PC-3 (cell line): Measurements from ENCODE around the gene NCAPG2. TPM values are rescaled to one million over a fixed set of nuclear protein-coding genes. Genes with fewer than 3 reads are reported as not detected.

Source experiments
- ATAC-seq: fragments of 200-7000 bp; cut with Tn5 transposase; 2 replicates; pipeline ENCODE4 v1.9.1; 2020; ENCODE audit warnings: mild to moderate bottlenecking, moderate library complexity
- BruUV-seq: library from RNA; stranded (reverse); fragments of 400-500 nt; replicated peaks from 2 replicates; lab custom pipeline; 2021; lab: Mats Ljungman, UMichigan
- CTCF ChIA-PET: fragments of 300-600 bp; sonication (Branson Sonifier 250); formaldehyde crosslinking; loops from one replicate; lab custom pipeline; 2022; ENCODE audit warnings: antibody characterized with exemption; lab: Charles Lee
- POLR2A ChIA-PET: fragments of 300-600 bp; sonication (Branson Sonifier 250); formaldehyde crosslinking; loops from one replicate; lab custom pipeline; 2022; ENCODE audit warnings: antibody characterized with exemption; ENCODE audit not compliant: unreplicated experiment; lab: Charles Lee
- DNase-seq: peaks from one replicate; pipeline ENCODE4 v3.0.0-alpha.2; 2015
- H2AFZ ChIP-seq: fragments of 300-600 bp; sonication (generic); 2 replicates; pipeline ENCODE4 v1.6.0; 2016; ENCODE audit warnings: antibody characterized with exemption, low read length
- H3F3A ChIP-seq: fragments of 300-600 bp; sonication (generic); one replicate; pipeline ENCODE4 v1.6.0; 2017; ENCODE audit warnings: antibody characterized with exemption, low read length, control low read depth, mild to moderate bottlenecking; ENCODE audit not compliant: unreplicated experiment
- H3K27ac ChIP-seq: fragments of 300-600 bp; sonication (generic); 2 replicates; pipeline ENCODE4 v1.5.1; 2016; ENCODE audit warnings: mild to moderate bottlenecking, low read length
- H3K27me3 ChIP-seq: fragments of 300-600 bp; sonication (generic); 2 replicates; pipeline ENCODE4 v1.6.1; 2016; ENCODE audit warnings: low read length, mixed read lengths
- H3K36me3 ChIP-seq: fragments of 300-600 bp; sonication (generic); 2 replicates; pipeline ENCODE4 v1.6.1; 2016; ENCODE audit warnings: low read depth, mixed run types, low read length, mixed read lengths
- H3K4me1 ChIP-seq: fragments of 300-600 bp; sonication (generic); 2 replicates; pipeline ENCODE4 v1.5.1; 2016; ENCODE audit warnings: low read length; ENCODE audit not compliant: insufficient read depth
- H3K4me2 ChIP-seq: fragments of 300-600 bp; sonication (generic); 2 replicates; pipeline ENCODE4 v1.6.0; 2016; ENCODE audit warnings: low read length
- H3K4me3 ChIP-seq: fragments of 300-600 bp; sonication (generic); 2 replicates; pipeline ENCODE4 v1.5.1; 2016; ENCODE audit warnings: mild to moderate bottlenecking, low read length, mixed read lengths
- H3K79me2 ChIP-seq: fragments of 300-600 bp; sonication (generic); 2 replicates; pipeline ENCODE4 v1.6.1; 2017; ENCODE audit warnings: low read length, mixed read lengths
- H3K9ac ChIP-seq: fragments of 300-600 bp; sonication (generic); 2 replicates; pipeline ENCODE4 v1.6.0; 2016; ENCODE audit warnings: mild to moderate bottlenecking, low read length
- H3K9me2 ChIP-seq: fragments of 300-600 bp; sonication (generic); replicated peaks from 2 replicates; pipeline ENCODE4 v1.6.1; 2016; ENCODE audit warnings: mixed run types, low read length, mixed read lengths
- H3K9me3 ChIP-seq: fragments of 300-600 bp; sonication (generic); 2 replicates; pipeline ENCODE4 v1.6.1; 2016; ENCODE audit warnings: low read length, mixed read lengths
- H4K20me1 ChIP-seq: fragments of 300-600 bp; sonication (generic); 2 replicates; pipeline ENCODE4 v1.6.1; 2016; ENCODE audit warnings: low read length, mixed read lengths
- CTCF ChIP-seq: fragments of 300-600 bp; sonication (generic); conservative IDR thresholded peaks from 2 replicates; pipeline ENCODE4 v1.5.1; 2017; ENCODE audit warnings: antibody characterized with exemption, low read depth, mild to moderate bottlenecking, low read length
- EZH2 ChIP-seq: fragments of 300-600 bp; sonication (generic); IDR thresholded peaks from one replicate; pipeline ENCODE4 v1.6.1; 2017; ENCODE audit warnings: antibody characterized with exemption, mild to moderate bottlenecking, low read length; ENCODE audit not compliant: unreplicated experiment
- EZH2phosphoT487 ChIP-seq: fragments of 300-600 bp; sonication (generic); IDR thresholded peaks from 2 replicates; pipeline ENCODE4 v1.6.1; 2018; ENCODE audit warnings: mild to moderate bottlenecking, antibody characterized with exemption, low read length, borderline replicate concordance
- intact Hi-C: fragments of 100-400 bp; cut with micrococcal nuclease; formaldehyde crosslinking; loops from 2 replicates; pipeline ENCODE4 v1.9.0; 2023
- total RNA-seq: library from RNA; depleted of rRNA; stranded (reverse); fragments of >200 nt; gene quantifications from 2 replicates; pipeline ENCODE4 v1.2.3, GENCODE V29; 2014

NCAPG2 gene
- total RNA-seq, 1 experiment from 2014 or later, result 49.2 TPM

GRCh38 chr7:158695056-158695455 lies 9.5 kb downstream of the NCAPG2 start:
- Histone ChIP-seq H2AFZ (no peak overlapping the region), H3K9me3 (no peaks in the 10 kb centered on the region), H3K4me1 (no peaks in the 10 kb centered on the region), H3K4me3 (no peak overlapping the region), H3F3A (no peaks in the 10 kb centered on the region), H3K4me2 (no peak overlapping the region), H3K79me2 (peaks cover 52% of the 10 kb centered on the region), H3K9ac (no peak overlapping the region), H3K27ac (no peak overlapping the region), H3K27me3 (no peaks in the 10 kb centered on the region), H4K20me1 (no peaks in the 10 kb centered on the region), H3K36me3 (peaks cover 48% of the 10 kb centered on the region), H3K9me2 (no peaks in the 10 kb centered on the region)
- ChIA-PET POLR2A (no interaction called here), CTCF (no interaction called here)
- intact Hi-C loops, result no loop called here
- TF ChIP-seq EZH2phosphoT487, result no peak
- TF ChIP-seq CTCF, result no peak
- TF ChIP-seq EZH2, result no peak
- DNase-seq (no peak), ATAC-seq (no peak)
- BruUV-seq, result no TSS peak

GRCh38 chr7:158694650-158695049 lies 10.0 kb downstream of the NCAPG2 start:
- no peaks in the 10 kb centered on the region for H3K9me3 ChIP-seq
- intact Hi-C loops, result no loop called here
- no peak overlapping the region for H3K27ac ChIP-seq
- DNase-seq (no peak), ATAC-seq (no peak)
- no peak overlapping the region for H3K4me3 ChIP-seq
- no peak overlapping the region for H2AFZ ChIP-seq
- TF ChIP-seq CTCF (no peak), EZH2 (no peak), EZH2phosphoT487 (no peak)
- POLR2A ChIA-PET, result no interaction called here
- no peaks in the 10 kb centered on the region for H3K9me2 ChIP-seq
- BruUV-seq, result no TSS peak
- no peak overlapping the region for H3K9ac ChIP-seq
- peaks cover 49% of the 10 kb centered on the region for H3K36me3 ChIP-seq
- no peaks in the 10 kb centered on the region for H4K20me1 ChIP-seq
- no peaks in the 10 kb centered on the region for H3F3A ChIP-seq
- no peaks in the 10 kb centered on the region for H3K4me1 ChIP-seq
- H3K4me2 ChIP-seq, result no peak overlapping the region
- H3K27me3 ChIP-seq, result no peaks in the 10 kb centered on the region
- peaks cover 49% of the 10 kb centered on the region for H3K79me2 ChIP-seq
- CTCF ChIA-PET, result no interaction called here

- no peaks in the 10 kb centered on the region for H3K9me3 ChIP-seq
- H3K9me2 ChIP-seq, result no peaks in the 10 kb centered on the region
- DNase-seq (no peak), ATAC-seq (no peak)
- CTCF ChIA-PET, result no interaction called here
- TF ChIP-seq EZH2 (no peak), EZH2phosphoT487 (no peak), CTCF (no peak)
- no peak overlapping the region for H3K9ac ChIP-seq
- peaks cover 8% of the 10 kb centered on the region; the same call in 1 of the 2 replicates for H3K79me2 ChIP-seq
- no peak overlapping the region for H3K4me2 ChIP-seq
- no TSS peak for BruUV-seq
- no peaks in the 10 kb centered on the region for H3F3A ChIP-seq
- H3K4me3 ChIP-seq, result no peak overlapping the region
- H2AFZ ChIP-seq, result no peak overlapping the region
- no peaks in the 10 kb centered on the region for H3K27me3 ChIP-seq
- intact Hi-C loops, result no loop called here
- no peaks in the 10 kb centered on the region for H3K4me1 ChIP-seq
- H3K36me3 ChIP-seq, result peaks cover 58% of the 10 kb centered on the region
- no peaks in the 10 kb centered on the region for H4K20me1 ChIP-seq
- H3K27ac ChIP-seq, result no peak overlapping the region
- POLR2A ChIA-PET, result no interaction called here
Measured at GRCh38 chr7:158689488-158689887, 15.1 kb downstream of the NCAPG2 start.
